ENCODE results near the gene SLC37A3. TPM values are rescaled to one million over a fixed set of nuclear protein-coding genes. Genes with fewer than 3 reads are reported as not detected.
"Not testable (repeated sequence)": the region's sequence is repeated elsewhere in the genome, so short reads cannot be mapped to it uniquely, and the experiment has no call there.

Gene SLC37A3
- total RNA-seq, 1 donor from 2014 or later = 11.9 TPM

DNA sequence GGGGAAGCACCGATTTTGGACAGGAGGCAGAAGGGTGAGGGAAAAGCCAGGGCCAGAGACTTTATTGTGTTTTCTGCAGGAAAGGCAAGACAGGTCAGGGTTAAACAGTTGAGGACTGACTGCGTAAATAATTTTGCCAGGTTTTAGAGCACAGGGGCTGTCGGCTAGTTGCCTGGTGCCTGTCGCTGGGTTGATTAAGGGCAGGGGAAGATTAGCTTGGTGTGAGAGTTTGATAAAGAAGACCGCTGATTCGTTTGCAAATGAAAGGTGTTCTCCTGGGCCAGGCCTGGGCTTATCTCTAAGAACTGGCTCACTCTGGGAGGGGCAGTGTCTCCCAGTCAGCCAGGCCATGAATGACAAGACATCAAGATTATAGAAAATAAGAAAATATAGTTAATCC is 75.6 kb downstream of the SLC37A3 start:
- intact Hi-C loops (cut with micrococcal nuclease) = no loop called here
- ATAC-seq (no peak), DNase-seq (no peak)

GRCh38 chr7:140320078-140320477 is 78.3 kb downstream of the SLC37A3 start:
- DNase-seq; intact Hi-C loops (cut with micrococcal nuclease); ATAC-seq: not testable (repeated sequence)

DNA sequence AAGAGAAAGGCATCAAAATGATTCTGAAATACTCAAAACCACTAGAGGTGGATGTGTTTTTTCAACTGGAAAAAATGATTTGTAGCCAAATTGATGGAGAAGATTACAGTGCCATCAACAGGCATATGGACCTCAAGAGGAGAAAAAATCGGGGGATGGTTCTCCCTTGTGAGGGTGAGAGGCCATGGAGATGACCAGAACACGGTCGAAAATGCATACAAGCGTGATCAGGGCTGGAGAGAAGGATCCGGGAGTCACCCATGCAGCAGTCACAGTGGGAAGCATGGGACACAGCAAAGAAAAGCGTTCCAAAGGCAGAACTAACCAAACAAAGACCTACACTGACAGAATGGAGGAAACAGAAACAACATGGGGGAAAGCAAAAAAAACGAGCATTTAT is 80.3 kb downstream of the SLC37A3 start:
- ATAC-seq (no peak), DNase-seq (no peak)
- intact Hi-C loops (cut with micrococcal nuclease) = no loop called here

DNA sequence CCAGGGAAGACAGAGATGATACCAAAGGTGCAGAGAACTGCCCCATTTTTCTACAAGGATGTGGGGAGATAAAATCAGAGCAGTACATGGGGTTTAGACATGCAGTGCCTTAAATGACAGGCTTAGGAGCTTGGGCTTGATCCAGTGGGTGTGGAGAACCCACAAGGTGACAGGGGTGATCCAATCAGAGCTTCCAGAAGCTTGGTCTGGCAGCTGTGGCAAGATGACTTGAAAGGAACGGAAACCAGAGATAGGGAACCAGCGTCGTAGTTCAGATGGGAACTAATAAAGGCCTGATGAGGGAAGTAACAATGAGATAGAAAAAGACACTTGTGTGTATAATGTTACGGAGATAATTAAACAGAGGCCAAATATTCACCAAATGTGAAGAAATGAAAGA is 80.7 kb downstream of the SLC37A3 start:
- no peak for DNase-seq
- intact Hi-C loops (cut with micrococcal nuclease) = no loop called here
- ATAC-seq = no peak

- intact Hi-C loops (cut with micrococcal nuclease) = no loop called here
- ATAC-seq (peak; percentile 96), DNase-seq (peak; percentile 67)
These were observed 82.1 kb downstream of the SLC37A3 start for GRCh38 chr7:140316165-140316661.

- DNase-seq = no peak
- ATAC-seq = peak; percentile 46
- intact Hi-C loops (cut with micrococcal nuclease) = no loop called here
These were observed 82.7 kb downstream of the SLC37A3 start for GRCh38 chr7:140315498-140316164.

DNA sequence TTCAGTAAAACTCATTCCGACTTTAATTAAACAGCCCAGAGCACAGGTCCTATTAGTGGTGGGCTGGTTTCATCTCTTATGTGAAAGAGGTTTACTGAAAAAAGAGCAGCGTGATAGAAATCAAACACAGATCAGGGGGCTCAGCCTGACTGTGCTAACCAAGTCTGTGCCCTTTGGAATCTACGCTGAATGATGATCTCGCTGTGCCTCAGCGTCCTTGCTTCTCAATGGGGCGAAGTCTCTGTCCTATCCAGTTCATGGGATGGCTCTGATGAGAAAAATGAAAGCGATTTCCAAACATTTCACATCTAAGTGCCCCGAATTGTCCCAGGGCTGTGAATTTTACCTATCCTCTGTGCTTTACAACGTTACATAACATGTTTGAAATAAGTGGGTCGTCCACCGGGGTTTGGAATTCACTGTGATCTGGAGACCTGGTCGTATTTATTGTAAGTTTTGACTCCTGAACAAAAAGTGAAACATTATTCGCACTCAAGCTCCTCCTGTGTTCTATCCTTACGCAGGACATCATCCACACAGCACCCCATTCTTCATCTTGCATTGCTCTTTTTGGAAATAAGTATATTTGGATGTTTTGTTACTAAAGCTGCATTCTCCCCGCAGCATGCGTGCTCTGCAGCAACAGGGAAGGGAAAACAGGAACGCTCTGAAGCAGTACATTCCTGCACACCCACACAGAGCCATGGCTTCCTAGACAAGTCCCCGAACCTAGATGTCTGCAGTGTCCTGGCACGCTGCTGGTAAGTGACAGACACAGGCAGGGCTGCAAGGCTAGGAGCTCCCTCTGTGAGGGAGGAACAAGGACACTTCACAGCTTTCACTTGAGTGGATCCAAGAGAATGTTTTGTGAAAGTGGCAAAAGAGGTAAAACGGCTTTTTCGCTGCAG is 83.5 kb downstream of the SLC37A3 start:
- DNase-seq (no peak), ATAC-seq (peak; percentile 19)
- intact Hi-C loops (cut with micrococcal nuclease) = no loop called here

- no peak for ATAC-seq
- no peak for DNase-seq
- intact Hi-C loops (cut with micrococcal nuclease) = no loop called here
These were observed 86.0 kb downstream of the SLC37A3 start for GRCh38 chr7:140312141-140312846.

DNA sequence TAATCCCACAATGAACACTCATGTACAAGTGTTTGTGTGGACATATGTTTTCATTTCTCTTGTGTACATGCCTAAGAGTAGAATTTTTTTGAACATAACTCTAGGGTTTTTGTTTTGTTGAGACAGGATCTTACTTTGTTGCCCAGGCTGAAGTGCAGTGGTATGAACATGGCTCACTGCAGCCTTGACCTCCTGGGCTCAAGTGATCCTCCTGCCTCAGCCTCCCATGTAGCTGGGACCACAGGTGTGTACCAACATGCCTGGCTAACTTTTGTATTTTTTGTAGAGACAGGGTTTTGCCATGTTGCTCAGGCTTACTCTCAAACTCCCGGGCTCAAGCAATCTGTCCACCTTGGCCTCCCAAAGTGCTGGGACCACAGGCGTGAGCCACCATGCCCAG is 87.2 kb downstream of the SLC37A3 start:
- intact Hi-C loops (cut with micrococcal nuclease); DNase-seq; ATAC-seq: not testable (repeated sequence)

DNA sequence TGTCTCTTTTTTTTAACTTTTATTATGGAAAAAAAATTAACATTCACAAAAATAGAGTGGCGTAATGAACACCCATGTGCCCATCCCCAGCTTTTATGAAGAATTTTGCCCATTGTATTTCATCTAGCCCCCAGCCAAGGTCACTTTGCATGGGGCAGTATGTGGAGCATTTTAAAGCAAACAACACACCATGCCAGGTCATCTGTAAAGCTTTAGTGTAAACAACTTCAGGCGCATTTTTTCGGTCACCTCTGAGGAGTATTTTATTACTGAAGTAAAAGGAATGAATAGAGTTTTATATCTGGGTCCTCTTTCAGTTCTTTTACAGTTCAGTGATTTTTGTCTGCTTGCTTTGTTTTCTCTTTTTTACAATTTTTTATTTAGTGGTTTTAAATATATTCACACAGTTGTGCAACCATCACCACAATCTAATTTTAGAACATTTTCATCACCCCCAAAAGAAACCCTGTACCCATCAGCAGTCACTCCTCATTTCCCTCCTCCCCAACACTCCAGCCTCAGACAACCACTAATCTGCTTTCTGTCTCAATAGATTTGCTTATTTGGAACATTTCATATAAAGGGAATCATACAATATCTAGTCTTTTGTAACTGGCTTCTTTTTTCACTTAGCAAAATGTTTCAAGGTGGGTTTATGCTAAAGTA is 87.9 kb downstream of the SLC37A3 start:
- intact Hi-C loops (cut with micrococcal nuclease) = no loop called here
- ATAC-seq = no peak
- no peak for DNase-seq

GRCh38 chr7:140308060-140308459 is 90.3 kb downstream of the SLC37A3 start:
- intact Hi-C loops (cut with micrococcal nuclease) = no loop called here
- DNase-seq (no peak), ATAC-seq (no peak)

DNA sequence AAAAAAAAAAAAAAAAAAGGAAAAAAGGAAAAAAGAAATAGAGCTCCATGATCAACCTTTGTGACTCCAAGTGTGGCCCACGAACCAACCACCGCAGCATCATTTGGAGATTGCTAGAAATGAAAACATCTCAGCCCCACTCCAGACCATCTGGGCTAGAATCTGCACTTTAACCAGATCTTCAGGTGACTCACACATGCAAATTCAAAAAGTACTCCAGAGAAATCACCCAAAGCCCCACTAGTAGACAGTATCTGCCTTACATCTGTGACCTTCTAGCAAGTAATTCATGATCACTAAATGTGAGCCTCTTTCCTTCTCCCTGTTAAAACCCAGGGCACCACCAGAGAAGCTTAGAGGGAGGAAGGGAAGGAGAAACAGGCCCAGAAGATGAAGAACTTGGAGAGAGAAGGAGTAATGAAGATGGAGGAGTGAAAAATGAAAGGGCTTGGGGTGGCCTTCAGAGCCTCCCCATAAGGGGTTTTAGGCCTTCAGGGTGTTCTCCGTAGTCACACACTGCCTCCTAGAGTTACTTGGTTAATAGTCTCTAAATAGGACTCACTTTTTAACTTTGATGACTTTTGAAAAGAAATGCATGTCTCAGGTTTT is 94.0 kb downstream of the SLC37A3 start:
- peak; percentile 64 for ATAC-seq
- intact Hi-C loops (cut with micrococcal nuclease) = no loop called here
- no peak for DNase-seq

GRCh38 chr7:140300243-140301136 is 97.8 kb downstream of the SLC37A3 start:
- no peak for DNase-seq
- intact Hi-C loops (cut with micrococcal nuclease) = no loop called here
- no peak for ATAC-seq

- ATAC-seq (no peak), DNase-seq (no peak)
- intact Hi-C loops (cut with micrococcal nuclease) = no loop called here
These were observed 100.1 kb downstream of the SLC37A3 start for GRCh38 chr7:140298213-140298612.

GRCh38 chr7:140297192-140297591 is 101.1 kb downstream of the SLC37A3 start:
- intact Hi-C loops (cut with micrococcal nuclease) = no loop called here
- no peak for ATAC-seq

GRCh38 chr7:140295224-140295738 is 103.0 kb downstream of the SLC37A3 start:
- no peak for DNase-seq
- intact Hi-C loops (cut with micrococcal nuclease) = no loop called here
- ATAC-seq = no peak

More at GRCh38 chr7:140297192-140297591, 101.1 kb downstream of the SLC37A3 start:
- no peak for DNase-seq

DNA sequence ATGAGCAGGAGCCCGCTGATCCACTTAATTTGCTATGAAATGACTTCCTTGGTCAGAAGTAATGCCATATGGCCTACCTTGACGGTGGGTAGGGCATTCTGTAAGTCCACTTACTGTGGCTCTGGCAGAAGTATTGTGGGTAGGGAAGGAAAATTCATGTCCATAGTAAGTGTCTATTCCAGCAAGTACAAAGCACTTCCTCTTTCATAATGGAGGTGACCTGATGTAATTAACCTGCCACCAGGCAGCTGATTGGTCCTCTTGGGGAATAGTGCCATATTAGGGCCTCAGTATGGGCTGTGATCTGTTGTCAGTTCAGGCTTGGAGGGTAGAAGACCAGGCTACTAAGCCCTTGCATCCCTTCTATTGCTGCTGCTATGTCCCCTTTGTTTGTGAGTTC is 103.9 kb downstream of the SLC37A3 start:
- intact Hi-C loops (cut with micrococcal nuclease) = no loop called here

GRCh38 chr7:140292438-140292837 is 105.9 kb downstream of the SLC37A3 start:
- intact Hi-C loops (cut with micrococcal nuclease) = no loop called here
- ATAC-seq (no peak), DNase-seq (no peak)

More for the DNA sequence above, 103.9 kb downstream of the SLC37A3 start:
- DNase-seq = no peak
- no peak for ATAC-seq
